Activated T-helper 1 cell treated with anti-CD3 and anti-CD28 coated beads, Interleukin-12 subunit alpha, Interleukin-12 subunit beta, Interleukin-2, Interleukin-4 antibody, amounts not matched to agents 30 ng/mL and 10 ng/mL and 1 ng/mL, durations not matched to agents 14 hours and 24 hours and 36 hours (primary cell): ENCODE results near the gene LAMTOR5. TPM values are rescaled to one million over a fixed set of nuclear protein-coding genes. Genes with fewer than 3 reads are reported as not detected.

Experiments
- DNase-seq: peaks from one replicate; pipeline ENCODE4 v3.0.0; 2021; ENCODE audit warnings: low spot score
- H3K27ac Mint-ChIP-seq: one replicate; pipeline ENCODE4 v1.8.0; 2021; ENCODE audit warnings: mild to moderate bottlenecking, mixed read lengths
- H3K27me3 Mint-ChIP-seq: one replicate; pipeline ENCODE4 v1.8.0; 2022; ENCODE audit warnings: mild to moderate bottlenecking, moderate library complexity, mixed read lengths; ENCODE audit not compliant: insufficient read depth
- H3K36me3 Mint-ChIP-seq: one replicate; pipeline ENCODE4 v1.8.0; 2021; ENCODE audit warnings: low read depth, mixed read lengths
- H3K4me1 Mint-ChIP-seq: one replicate; pipeline ENCODE4 v1.8.0; 2021; ENCODE audit warnings: low read depth, mixed read lengths
- H3K4me3 Mint-ChIP-seq: one replicate; pipeline ENCODE4 v1.8.0; 2021; ENCODE audit warnings: mild to moderate bottlenecking, moderate library complexity, mixed read lengths
- H3K9me3 Mint-ChIP-seq: one replicate; pipeline ENCODE4 v1.8.0; 2021; ENCODE audit warnings: mixed read lengths
- intact Hi-C: fragments of 100-400 bp; cut with micrococcal nuclease; formaldehyde crosslinking; loops from one replicate; pipeline ENCODE4 v1.15.1; 2024
- total RNA-seq: library from RNA; stranded (reverse); gene quantifications from 2 replicates; pipeline ENCODE4 v1.2.3, GENCODE V29; 2022

LAMTOR5 gene
- total RNA-seq: 163 and 184 TPM in 2 replicates

GRCh38 chr1:110407260-110408210 lies at the start of gene LAMTOR5:
LAMTOR5 (minus strand) TSS chr1:110407694; CDS start chr1:110407620, 74 bp downstream.
- intact Hi-C loops: loop anchor here (1.0 to 10.0 kb wide), 10 partner anchors 53 to 787 kb away; partner anchors contain the start of genes CD53 and STRIP1
- peak; percentile 90 for DNase-seq
- H3K36me3 Mint-ChIP-seq: peaks cover 19% of the 10 kb centered on the region
- H3K9me3 Mint-ChIP-seq: no peaks in the 10 kb centered on the region
- H3K27me3 Mint-ChIP-seq: no peaks in the 10 kb centered on the region
- peaks cover 22% of the 10 kb centered on the region for H3K4me1 Mint-ChIP-seq
- peak within 1 kb of the TSS; percentile 100 for H3K27ac Mint-ChIP-seq
- H3K4me3 Mint-ChIP-seq: peak within 1 kb of the TSS; percentile 100

- H3K4me1 Mint-ChIP-seq: no peaks in the 10 kb centered on the region
- no peaks in the 10 kb centered on the region for H3K9me3 Mint-ChIP-seq
- peaks cover 4% of the 10 kb centered on the region for H3K27me3 Mint-ChIP-seq
- intact Hi-C loops: no loop called here
- H3K27ac Mint-ChIP-seq: no peak overlapping the region
- H3K4me3 Mint-ChIP-seq: no peak overlapping the region
- no peak for DNase-seq
- no peaks in the 10 kb centered on the region for H3K36me3 Mint-ChIP-seq
Observed at GRCh38 chr1:110457206-110457605, 49.7 kb upstream of the LAMTOR5 start.

- Mint-ChIP-seq H3K36me3 (no peaks in the 10 kb centered on the region), H3K9me3 (no peaks in the 10 kb centered on the region), H3K27ac (no peak overlapping the region), H3K27me3 (peaks cover 11% of the 10 kb centered on the region), H3K4me1 (no peaks in the 10 kb centered on the region), H3K4me3 (no peak overlapping the region)
- intact Hi-C loops: no loop called here
- no peak for DNase-seq
Observed at GRCh38 chr1:110455151-110455550, 47.7 kb upstream of the LAMTOR5 start.

- no peak for DNase-seq
- intact Hi-C loops: no loop called here
- Mint-ChIP-seq H3K27me3 (peaks cover 15% of the 10 kb centered on the region), H3K9me3 (no peaks in the 10 kb centered on the region), H3K4me1 (no peaks in the 10 kb centered on the region), H3K27ac (no peak overlapping the region), H3K4me3 (no peak overlapping the region), H3K36me3 (no peaks in the 10 kb centered on the region)
Observed at GRCh38 chr1:110454328-110454727, 46.8 kb upstream of the LAMTOR5 start.

- intact Hi-C loops: no loop called here
- DNase-seq: no peak
- Mint-ChIP-seq H3K4me1 (no peaks in the 10 kb centered on the region), H3K36me3 (no peaks in the 10 kb centered on the region), H3K4me3 (no peak overlapping the region), H3K27me3 (peaks cover 20% of the 10 kb centered on the region), H3K27ac (no peak overlapping the region), H3K9me3 (no peaks in the 10 kb centered on the region)
Observed at GRCh38 chr1:110453829-110454228, 46.3 kb upstream of the LAMTOR5 start.

- Mint-ChIP-seq H3K27me3 (peaks cover 26% of the 10 kb centered on the region), H3K4me3 (no peak overlapping the region), H3K4me1 (no peaks in the 10 kb centered on the region), H3K27ac (no peak overlapping the region), H3K9me3 (no peaks in the 10 kb centered on the region), H3K36me3 (no peaks in the 10 kb centered on the region)
- intact Hi-C loops: no loop called here
- DNase-seq: no peak
Observed at GRCh38 chr1:110452330-110452729, 44.8 kb upstream of the LAMTOR5 start.

- Mint-ChIP-seq H3K4me1 (no peaks in the 10 kb centered on the region), H3K9me3 (no peaks in the 10 kb centered on the region), H3K27me3 (peaks cover 27% of the 10 kb centered on the region), H3K27ac (no peak within 1 kb of the TSS), H3K4me3 (no peak within 1 kb of the TSS), H3K36me3 (no peaks in the 10 kb centered on the region)
- no peak for DNase-seq
- intact Hi-C loops: no loop called here
Observed at GRCh38 chr1:110450929-110451328, 43.4 kb upstream of the LAMTOR5 start, which contains the start of gene PROK1. PROK1 (plus strand) TSS chr1:110451149; CDS start chr1:110451217, 68 bp downstream.

- intact Hi-C loops: no loop called here
- H3K27me3 Mint-ChIP-seq: peaks cover 29% of the 10 kb centered on the region
- H3K4me3 Mint-ChIP-seq: no peak overlapping the region
- no peaks in the 10 kb centered on the region for H3K9me3 Mint-ChIP-seq
- H3K36me3 Mint-ChIP-seq: no peaks in the 10 kb centered on the region
- no peak for DNase-seq
- no peaks in the 10 kb centered on the region for H3K4me1 Mint-ChIP-seq
- H3K27ac Mint-ChIP-seq: no peak overlapping the region
Observed at GRCh38 chr1:110449661-110450651, 42.5 kb upstream of the LAMTOR5 start.

GRCh38 chr1:110444561-110444960 lies 37.1 kb upstream of the LAMTOR5 start:
- Mint-ChIP-seq H3K36me3 (no peaks in the 10 kb centered on the region), H3K27ac (no peak overlapping the region), H3K4me3 (no peak overlapping the region), H3K27me3 (peaks cover 22% of the 10 kb centered on the region), H3K9me3 (no peaks in the 10 kb centered on the region), H3K4me1 (no peaks in the 10 kb centered on the region)
- intact Hi-C loops: no loop called here
- DNase-seq: no peak

GRCh38 chr1:110443451-110443850 lies 36.0 kb upstream of the LAMTOR5 start:
- intact Hi-C loops: no loop called here
- Mint-ChIP-seq H3K4me1 (no peaks in the 10 kb centered on the region), H3K27me3 (peaks cover 17% of the 10 kb centered on the region), H3K27ac (no peak overlapping the region), H3K36me3 (no peaks in the 10 kb centered on the region), H3K9me3 (no peaks in the 10 kb centered on the region), H3K4me3 (no peak overlapping the region)
- DNase-seq: no peak

- no peak overlapping the region for H3K27ac Mint-ChIP-seq
- no peaks in the 10 kb centered on the region for H3K36me3 Mint-ChIP-seq
Observed at GRCh38 chr1:110441888-110442287, 34.4 kb upstream of the LAMTOR5 start.

GRCh38 chr1:110440877-110441276 lies 33.4 kb upstream of the LAMTOR5 start:
- H3K9me3 Mint-ChIP-seq: no peaks in the 10 kb centered on the region
- no peak for DNase-seq
- no peak overlapping the region for H3K27ac Mint-ChIP-seq
- no peaks in the 10 kb centered on the region for H3K36me3 Mint-ChIP-seq
- no peaks in the 10 kb centered on the region for H3K4me1 Mint-ChIP-seq
- peaks cover 13% of the 10 kb centered on the region for H3K27me3 Mint-ChIP-seq
- intact Hi-C loops: no loop called here
- H3K4me3 Mint-ChIP-seq: no peak overlapping the region

More at GRCh38 chr1:110441888-110442287, 34.4 kb upstream of the LAMTOR5 start:
- no peak for DNase-seq
- peaks cover 10% of the 10 kb centered on the region for H3K27me3 Mint-ChIP-seq
- no peaks in the 10 kb centered on the region for H3K4me1 Mint-ChIP-seq
- intact Hi-C loops: no loop called here
- no peak overlapping the region for H3K4me3 Mint-ChIP-seq
- no peaks in the 10 kb centered on the region for H3K9me3 Mint-ChIP-seq
